Measurements from ENCODE around the gene MDP1. TPM values are rescaled to one million over a fixed set of nuclear protein-coding genes. Genes with fewer than 3 reads are reported as not detected.
"Not testable (repeated sequence)": the region's sequence is repeated elsewhere in the genome, so short reads cannot be mapped to it uniquely, and the experiment has no call there.

MDP1 gene
- total and polyA plus RNA-seq, 7 donors: 6.2 to 19.7 (median 13.0) TPM

- no peaks in the 10 kb centered on the region for H3K9me3 ChIP-seq
- 69 to 79% (median 73%) methylated on average over 7 of the region's 7 CpGs for WGBS, 3 donors
- H3K27me3 ChIP-seq (ENCODE audit: insufficient read depth in 3 of 3, low read length in 2 of 3): no peaks in the 10 kb centered on the region
- TF ChIP-seq CTCF (IDR thresholded peaks at IDR 0.05): no peak
- ATAC-seq: no peak
- DNase-seq: no peak
- intact Hi-C loops (cut with DNase I): loop anchor here in 1 of 2 donors (10.0 kb wide), 1 partner anchor 187 kb away; no protein-coding TSS in a partner anchor
- peaks cover 3% of the 10 kb centered on the region for H3K4me1 ChIP-seq
- no peaks in the 10 kb centered on the region for H3K36me3 ChIP-seq (ENCODE audit: insufficient read depth in 1 of 2, low read depth in 1 of 2)
- no peak overlapping the region for H3K27ac ChIP-seq
- H3K4me3 ChIP-seq: no peak overlapping the region
Measured at GRCh38 chr14:24247422-24247821, 31.6 kb upstream of the MDP1 start.

- Histone ChIP-seq H3K9me3 (no peaks in the 10 kb centered on the region), H3K36me3 (ENCODE audit: insufficient read depth in 1 of 2, low read depth in 1 of 2) (no peaks in the 10 kb centered on the region), H3K4me1 (peaks cover 3% of the 10 kb centered on the region), H3K27ac (no peak overlapping the region), H3K4me3 (no peak overlapping the region), H3K27me3 (ENCODE audit: insufficient read depth in 3 of 3, low read length in 2 of 3) (no peaks in the 10 kb centered on the region)
- WGBS, 3 donors: 74 to 90% (median 83%) methylated on average over 3 of the region's 3 CpGs
- intact Hi-C loops (cut with DNase I): loop anchor here in 1 of 2 donors (10.0 kb wide), 1 partner anchor 188 kb away; no protein-coding TSS in a partner anchor
- ATAC-seq: no peak
- no peak for DNase-seq
- TF ChIP-seq CTCF (IDR thresholded peaks at IDR 0.05): no peak
Measured at GRCh38 chr14:24246765-24247212, 30.9 kb upstream of the MDP1 start.

- 85 to 92% (median 91%) methylated on average over 11 of the region's 11 CpGs for WGBS, 3 donors
- intact Hi-C loops (cut with DNase I): loop anchor here in 1 of 2 donors (2.0 to 10.0 kb wide), 2 partner anchors 53 to 189 kb away; partner anchors contain the start of genes DHRS1 and NOP9
Measured at GRCh38 chr14:24245350-24245749, 29.5 kb upstream of the MDP1 start.

GRCh38 chr14:24243336-24243836 is 27.5 kb upstream of the MDP1 start:
- Histone ChIP-seq H3K36me3 (ENCODE audit: insufficient read depth in 1 of 2, low read depth in 1 of 2) (peaks cover 13 to 32% of the 10 kb centered on the region in 2 donors), H3K27ac (peak overlapping the region; percentile 92), H3K27me3 (ENCODE audit: insufficient read depth in 3 of 3, low read length in 2 of 3) (no peaks in the 10 kb centered on the region), H3K9me3 (no peaks in the 10 kb centered on the region), H3K4me1 (peaks cover 32% of the 10 kb centered on the region), H3K4me3 (peak overlapping the region; percentile 71)
- peak in 1 of 4 donors; percentile 0 for ATAC-seq
- peak in 1 of 2 donors; percentile 64 for DNase-seq
- intact Hi-C loops (cut with DNase I): loop anchor here (1.0 to 10.0 kb wide), 4 partner anchors 27 to 194 kb away; partner anchors contain the start of gene RABGGTA (in 1 of the 2)
- 57 to 66% (median 60%) methylated on average over 10 of the region's 10 CpGs for WGBS, 3 donors
- no peak for TF ChIP-seq CTCF (IDR thresholded peaks at IDR 0.05)

More at GRCh38 chr14:24245350-24245749, 29.5 kb upstream of the MDP1 start:
- not testable (repeated sequence) for DNase-seq; H3K27ac ChIP-seq; H3K27me3 ChIP-seq (ENCODE audit: insufficient read depth in 3 of 3, low read length in 2 of 3); H3K9me3 ChIP-seq; ATAC-seq; H3K4me3 ChIP-seq
- Histone ChIP-seq H3K36me3 (ENCODE audit: insufficient read depth in 1 of 2, low read depth in 1 of 2) (peaks cover 6 to 12% of the 10 kb centered on the region in 2 donors), H3K4me1 (peaks cover 16% of the 10 kb centered on the region)

- Histone ChIP-seq H3K27me3 (ENCODE audit: insufficient read depth in 3 of 3, low read length in 2 of 3) (no peaks in the 10 kb centered on the region), H3K4me3 (peak overlapping the region; percentile 71), H3K27ac (peak overlapping the region; percentile 92), H3K4me1 (peaks cover 44% of the 10 kb centered on the region), H3K36me3 (ENCODE audit: insufficient read depth in 1 of 2, low read depth in 1 of 2) (peaks cover 17 to 47% of the 10 kb centered on the region in 2 donors), H3K9me3 (no peaks in the 10 kb centered on the region)
- ATAC-seq (peak; percentile 87 to 92 (median 90)), DNase-seq (peak; percentile 94 to 97)
- WGBS, 3 donors: 1% methylated on average over 37 to 39 of the region's 39 CpGs
- peak; percentile 65 for TF ChIP-seq CTCF (IDR thresholded peaks at IDR 0.05)
- intact Hi-C loops (cut with DNase I): loop anchor here (2.0 to 10.0 kb wide), 3 partner anchors 29 to 195 kb away; partner anchors contain the start of gene RABGGTA (in 1 of the 2)
Measured at GRCh38 chr14:24241829-24242443, 26.1 kb upstream of the MDP1 start.
